Panc1 (cell line): ENCODE measurements around the gene RTCA. TPM values are rescaled to one million over a fixed set of nuclear protein-coding genes. Genes with fewer than 3 reads are reported as not detected.

Experiments
- ATAC-seq: fragments of 200-7000 bp; cut with Tn5 transposase; 2 replicates; pipeline ENCODE4 v1.9.1; 2020; ENCODE audit warnings: mild to moderate bottlenecking, moderate library complexity
- BruUV-seq: library from RNA; stranded (reverse); fragments of 400-500 nt; replicated peaks from 2 replicates; lab custom pipeline; 2021; lab: Mats Ljungman, UMichigan
- CTCF ChIA-PET: fragments of 300-600 bp; sonication (Branson Sonifier 250); formaldehyde crosslinking; loops from one replicate; lab custom pipeline; 2022; ENCODE audit warnings: antibody characterized with exemption; lab: Charles Lee
- POLR2A ChIA-PET: fragments of 300-600 bp; sonication (Branson Sonifier 250); formaldehyde crosslinking; loops from one replicate; lab custom pipeline; 2022; ENCODE audit warnings: antibody characterized with exemption; lab: Charles Lee
- DNase-seq: peaks from one replicate; pipeline ENCODE4 v3.0.0-alpha.2; 2010; ENCODE audit warnings: low read depth, low spot score
- H3K27ac ChIP-seq: 2 replicates; pipeline ENCODE4 v1.5.1; 2011; ENCODE audit warnings: mild to moderate bottlenecking, low read length, inconsistent platforms
- H3K27me3 ChIP-seq: fragments of 200-500 bp; sonication (Bioruptor generic); 2 replicates; pipeline ENCODE4 v1.6.0; 2014; ENCODE audit warnings: low read length, inconsistent platforms; ENCODE audit not compliant: control insufficient read depth, insufficient read depth
- H3K36me3 ChIP-seq: fragments of 200-500 bp; sonication (Bioruptor generic); 2 replicates; pipeline ENCODE4 v1.5.1; 2014; ENCODE audit warnings: inconsistent platforms, mild to moderate bottlenecking, low read length, moderate library complexity; ENCODE audit not compliant: control insufficient read depth, insufficient read depth
- H3K4me1 ChIP-seq: 2 replicates; pipeline ENCODE4 v1.5.1; 2011; ENCODE audit warnings: inconsistent platforms, mild to moderate bottlenecking, low read length, moderate library complexity; ENCODE audit not compliant: control insufficient read depth, insufficient read depth
- H3K4me3 ChIP-seq, 2 experiments: 2 replicates each; pipeline ENCODE4 v1.5.1; 2011 to 2012; ENCODE audit warnings: low read depth in 2 of 2, low read length in 2 of 2, mild to moderate bottlenecking in 2 of 2, inconsistent platforms in 1 of 2, moderate library complexity in 1 of 2
- H3K9me3 ChIP-seq: fragments of 200-500 bp; sonication (Bioruptor generic); 2 replicates; pipeline ENCODE4 v1.5.1; 2014; ENCODE audit warnings: low read depth, mild to moderate bottlenecking, inconsistent platforms, low read length, moderate library complexity; ENCODE audit not compliant: control insufficient read depth, insufficient read depth
- CTCF ChIP-seq: fragments of 450-650 bp; IDR thresholded peaks from 2 replicates; pipeline ENCODE4 v1.5.1; 2017; ENCODE audit warnings: mild to moderate bottlenecking
- POLR2AphosphoS5 ChIP-seq: IDR thresholded peaks from 2 replicates; pipeline ENCODE4 v1.6.1; 2012; ENCODE audit warnings: mild to moderate bottlenecking, low read depth, low read length, moderate library complexity
- REST ChIP-seq, 2 experiments: IDR thresholded peaks; 2 replicates each; pipeline ENCODE4 v1.6.1; 2011 to 2012; ENCODE audit warnings: low read depth in 2 of 2, control low read depth in 1 of 2, low read length in 1 of 2, mild to moderate bottlenecking in 1 of 2, moderate library complexity in 1 of 2; ENCODE audit not compliant: insufficient read depth in 1 of 2
- SIN3A ChIP-seq: IDR thresholded peaks from 2 replicates; pipeline ENCODE4 v1.6.1; 2012; ENCODE audit warnings: low read depth, mild to moderate bottlenecking, low read length, moderate library complexity, borderline replicate concordance; ENCODE audit not compliant: insufficient read depth
- TCF7L2 ChIP-seq: IDR thresholded peaks from 2 replicates; pipeline ENCODE4 v1.6.1; 2011; ENCODE audit warnings: mild to moderate bottlenecking, low read depth, low read length, inconsistent platforms
- in situ Hi-C: cut with HindIII; loops from 2 replicates; pipeline ENCODE4 v1.10.0; 2016; ENCODE audit warnings: low sequenced_read_pairs, low pct_unique_long_range_greater_than_20kb
- intact Hi-C: fragments of 100-400 bp; cut with micrococcal nuclease; formaldehyde crosslinking; loops from one replicate; pipeline ENCODE4 v1.10.0; 2022; ENCODE audit not compliant: unreplicated experiment
- total RNA-seq: library from RNA; stranded (reverse); gene quantifications from one replicate; pipeline ENCODE4 v1.2.1, GENCODE V29; 2021; ENCODE audit not compliant: unreplicated experiment

The RTCA gene
- total RNA-seq, 1 experiment from 2014 or later = 33.1 TPM

GRCh38 chr1:100265562-100265930 lies 470 bp upstream of the RTCA start:
- TF ChIP-seq TCF7L2 = no peak
- TF ChIP-seq SIN3A = no peak
- no peak for TF ChIP-seq REST (IDR thresholded peaks at IDR 0.05; ENCODE audit: insufficient read depth in 1 of 2, low read depth in 2 of 2, low read length in 1 of 2)
- TF ChIP-seq CTCF = no peak
- TF ChIP-seq POLR2AphosphoS5 = no peak
- ATAC-seq (peak; percentile 54), DNase-seq (no peak)
- BruUV-seq = TSS peak; percentile 85
- intact Hi-C loops (no loop called here), in situ Hi-C loops (no loop called here)
- Histone ChIP-seq H3K27me3 (no peaks in the 10 kb centered on the region), H3K4me1 (peaks cover 5% of the 10 kb centered on the region), H3K9me3 (no peaks in the 10 kb centered on the region), H3K36me3 (peaks cover 18% of the 10 kb centered on the region), H3K27ac (peak overlapping the region; percentile 89), H3K4me3 (peak overlapping the region; percentile 67 to 88)
- ChIA-PET POLR2A (no interaction called here), CTCF (no interaction called here)

GRCh38 chr1:100266741-100267140 lies 725 bp downstream of the RTCA start:
- CTCF ChIA-PET = interaction anchor here (0.9 kb wide), 1 partner anchor 193 kb away, joined by 3 read pairs; no protein-coding TSS in a partner anchor
- peaks cover 5% of the 10 kb centered on the region for H3K4me1 ChIP-seq
- DNase-seq = no peak
- ATAC-seq = peak; percentile 66; the same call in 1 of the 2 replicates
- no peaks in the 10 kb centered on the region for H3K27me3 ChIP-seq
- H3K4me3 ChIP-seq = peak overlapping the region; percentile 67 to 88
- intact Hi-C loops = no loop called here
- peaks cover 22% of the 10 kb centered on the region for H3K36me3 ChIP-seq
- no peaks in the 10 kb centered on the region for H3K9me3 ChIP-seq
- in situ Hi-C loops = no loop called here
- H3K27ac ChIP-seq = peak overlapping the region; percentile 89
- TF ChIP-seq POLR2AphosphoS5 = no peak
- TF ChIP-seq REST (IDR thresholded peaks at IDR 0.05; ENCODE audit: insufficient read depth in 1 of 2, low read depth in 2 of 2, low read length in 1 of 2) = no peak
- no peak for TF ChIP-seq CTCF
- no peak for TF ChIP-seq TCF7L2
- TF ChIP-seq SIN3A = no peak
- TSS peak; percentile 75 for BruUV-seq
- POLR2A ChIA-PET = interaction anchor here (0.9 kb wide), 1 partner anchor 84 kb away, joined by 4 read pairs; no protein-coding TSS in a partner anchor
